HG03565 (cell line): ENCODE results near the gene ZNF620.
"Not testable (repeated sequence)": the region's sequence is repeated elsewhere in the genome, so short reads cannot be mapped to it uniquely, and the experiment has no call there.

ENCODE experiments used
- ATAC-seq: cut with Tn5 transposase; IDR thresholded peaks from one replicate; pipeline ENCODE4 v1.9.1; 2021; ENCODE audit warnings: mild to moderate bottlenecking, moderate library complexity; ENCODE audit not compliant: unreplicated experiment

ZNF620 gene

GRCh38 chr3:40505599-40506462, at the start of gene ZNF620:
TSS of gene ZNF620 (plus strand) at chr3:40506039. CDS start at chr3:40506353, 314 bp downstream.
- no peak for ATAC-seq

- ATAC-seq: no peak
Measured at GRCh38 chr3:40456279-40456939, 49.4 kb upstream of the ZNF620 start.

GRCh38 chr3:40456940-40457823, 48.7 kb upstream of the ZNF620 start, which contains the start of gene RPL14:
TSS of gene RPL14 (plus strand) at chr3:40457339. CDS start at chr3:40457472, 133 bp downstream.
- ATAC-seq: peak; percentile 56

- ATAC-seq: no peak
Measured at GRCh38 chr3:40458473-40458872, 47.4 kb upstream of the ZNF620 start.

GRCh38 chr3:40460481-40460880, 45.4 kb upstream of the ZNF620 start:
- ATAC-seq: not testable (repeated sequence)

- no peak for ATAC-seq
Measured at GRCh38 chr3:40461161-40461560, 44.7 kb upstream of the ZNF620 start.

- ATAC-seq: not testable (repeated sequence)
Measured at GRCh38 chr3:40462838-40463237, 43.0 kb upstream of the ZNF620 start.

GRCh38 chr3:40463579-40463978, 42.3 kb upstream of the ZNF620 start:
- ATAC-seq: no peak

- no peak for ATAC-seq
Measured at GRCh38 chr3:40464339-40465110, 41.3 kb upstream of the ZNF620 start.

- no peak for ATAC-seq
Measured at GRCh38 chr3:40465111-40465407, 40.8 kb upstream of the ZNF620 start.

- ATAC-seq: no peak
Measured at GRCh38 chr3:40465456-40465855, 40.4 kb upstream of the ZNF620 start.

GRCh38 chr3:40468018-40468417, 37.8 kb upstream of the ZNF620 start:
- ATAC-seq: no peak

GRCh38 chr3:40470701-40471100, 35.1 kb upstream of the ZNF620 start:
- no peak for ATAC-seq

- peak; percentile 73 for ATAC-seq
Measured at GRCh38 chr3:40476478-40477470, 29.1 kb upstream of the ZNF620 start, which contains the start of gene ZNF619. TSS of gene ZNF619 (plus strand) at chr3:40477122. CDS start at chr3:40477980, 858 bp downstream.

GRCh38 chr3:40477666-40478065, 28.2 kb upstream of the ZNF620 start:
- ATAC-seq: no peak

- ATAC-seq: no peak
Measured at GRCh38 chr3:40487172-40487571, 18.7 kb upstream of the ZNF620 start.

GRCh38 chr3:40490916-40491315, 14.9 kb upstream of the ZNF620 start:
- ATAC-seq: no peak

- no peak for ATAC-seq
Measured at GRCh38 chr3:40494698-40495097, 11.1 kb upstream of the ZNF620 start.

- ATAC-seq: no peak
Measured at GRCh38 chr3:40497288-40497687, 8.6 kb upstream of the ZNF620 start.
